HG03457 (cell line): ENCODE data around the gene AFF3.

Experiments used
- ATAC-seq: cut with Tn5 transposase; IDR thresholded peaks from one replicate; pipeline ENCODE4 v1.9.1; 2021; ENCODE audit warnings: moderate number of reproducible peaks; ENCODE audit not compliant: unreplicated experiment

The AFF3 gene

GRCh38 chr2:100151310-100151709 is 8.9 kb upstream of the AFF3 start:
- ATAC-seq, result no peak

GRCh38 chr2:100148883-100149282 is 6.5 kb upstream of the AFF3 start:
- no peak for ATAC-seq

GRCh38 chr2:100146657-100146960 is 4.2 kb upstream of the AFF3 start:
- ATAC-seq, result no peak

GRCh38 chr2:100145893-100146656 is 3.7 kb upstream of the AFF3 start:
- no peak for ATAC-seq

- ATAC-seq, result no peak
Observed at GRCh38 chr2:100143286-100143685, 896 bp upstream of the AFF3 start.

GRCh38 chr2:100141906-100142305 is 484 bp downstream of the AFF3 start:
- ATAC-seq, result no peak

GRCh38 chr2:100140582-100140981 is 1.8 kb downstream of the AFF3 start:
- ATAC-seq, result no peak

GRCh38 chr2:100137866-100138570 is 4.4 kb downstream of the AFF3 start:
- no peak for ATAC-seq

GRCh38 chr2:100137318-100137717 is 5.1 kb downstream of the AFF3 start:
- ATAC-seq, result no peak

GRCh38 chr2:100136310-100136709 is 6.1 kb downstream of the AFF3 start:
- no peak for ATAC-seq

- ATAC-seq, result no peak
Observed at GRCh38 chr2:100135415-100135814, 7.0 kb downstream of the AFF3 start.

GRCh38 chr2:100130595-100131391 is 11.6 kb downstream of the AFF3 start:
- no peak for ATAC-seq

GRCh38 chr2:100126897-100127401 is 15.4 kb downstream of the AFF3 start:
- ATAC-seq, result no peak

- no peak for ATAC-seq
Observed at GRCh38 chr2:100126201-100126600, 16.2 kb downstream of the AFF3 start.

GRCh38 chr2:100125626-100126025 is 16.8 kb downstream of the AFF3 start:
- ATAC-seq, result no peak

- no peak for ATAC-seq
Observed at GRCh38 chr2:100124761-100125160, 17.6 kb downstream of the AFF3 start.

GRCh38 chr2:100121124-100121718 is 21.2 kb downstream of the AFF3 start:
- ATAC-seq, result no peak

- no peak for ATAC-seq
Observed at GRCh38 chr2:100119235-100119634, 23.2 kb downstream of the AFF3 start.

GRCh38 chr2:100113990-100114433 is 28.4 kb downstream of the AFF3 start:
- peak; percentile 69 for ATAC-seq

- no peak for ATAC-seq
Observed at GRCh38 chr2:100110614-100111000, 31.8 kb downstream of the AFF3 start.

- ATAC-seq, result no peak
Observed at GRCh38 chr2:100109986-100110613, 32.3 kb downstream of the AFF3 start.
